ENCODE results near the gene NDUFS6.

- TF ChIP-seq CTCF (IDR thresholded peaks at IDR 0.05) (no peak), EP300 (IDR thresholded peaks at IDR 0.05) (no peak), POLR2A (IDR thresholded peaks at IDR 0.05) (no peak), POLR2AphosphoS5 (IDR thresholded peaks at IDR 0.05) (no peak)
These were observed 58.9 kb downstream of the NDUFS6 start for GRCh38 chr5:1860021-1860610.
